ENCODE measurements around the gene TAB2. TPM values are rescaled to one million over a fixed set of nuclear protein-coding genes. Genes with fewer than 3 reads are reported as not detected.

TAB2 gene
- total and polyA plus RNA-seq, 2 donors (not counting 3 experiments of a cell fraction or from before 2014, with no cell fraction given) = 26.0 to 37.4 TPM

DNA sequence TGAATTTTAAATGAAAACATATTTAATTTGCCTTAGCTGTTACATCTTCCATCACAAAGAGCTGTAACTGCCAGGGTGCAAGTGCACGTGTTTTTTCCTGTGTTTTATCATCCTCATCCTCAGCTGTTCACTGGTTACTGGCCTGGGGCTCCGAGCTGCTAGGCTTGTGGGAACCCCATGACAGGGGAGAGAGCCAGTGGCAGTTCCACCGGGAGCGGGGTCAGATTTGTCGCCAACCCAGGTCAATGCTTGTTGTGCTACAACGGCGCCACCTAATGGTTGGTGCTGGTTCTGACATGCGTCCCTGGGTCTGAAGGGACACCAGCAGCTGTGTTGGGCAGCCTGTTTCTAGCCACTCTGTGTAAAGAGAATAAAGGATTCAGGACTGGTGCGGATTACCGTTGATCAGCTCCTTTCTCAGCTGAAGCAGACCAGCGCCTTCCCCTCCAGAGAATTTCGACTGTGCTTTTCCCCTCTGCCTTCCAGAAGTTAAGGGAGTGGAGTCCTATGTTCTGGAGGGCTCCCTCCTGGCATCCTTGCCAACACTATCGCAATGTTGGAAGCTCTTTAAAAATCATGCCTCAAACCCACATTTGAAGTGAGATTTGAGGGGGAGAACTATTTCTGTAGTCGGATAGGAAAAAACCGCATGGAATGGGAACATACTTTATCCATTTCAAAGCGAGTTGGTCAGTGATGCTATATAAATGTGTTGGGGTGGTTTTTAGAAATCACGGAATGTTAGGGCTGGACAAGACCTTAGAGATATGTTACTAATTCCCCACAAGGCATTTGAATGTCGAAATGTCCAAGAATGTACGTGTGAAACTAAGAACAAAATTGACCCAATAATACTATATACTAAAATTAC lies 114.6 kb downstream of the TAB2 start:
- no peaks in the 10 kb centered on the region for H3K79me2 ChIP-seq (ENCODE audit: control insufficient read depth, insufficient read depth, low read length)
- no peak overlapping the region for H3K4me3 ChIP-seq (replicated peaks in 1 of 3; ENCODE audit: insufficient read depth in 1 of 3, low read depth in 1 of 3, low read length in 3 of 3)
- H3K4me2 ChIP-seq (ENCODE audit: insufficient read depth, low read length) = no peak overlapping the region
- POLR2A ChIA-PET = no interaction called here
- H3K4me1 ChIP-seq (ENCODE audit: control insufficient read depth, extremely low read depth, insufficient read depth, low read length) = no peaks in the 10 kb centered on the region
- TF ChIP-seq POLR2AphosphoS5 (IDR thresholded peaks at IDR 0.05; ENCODE audit: insufficient read depth, low read depth, low read length) (no peak), CTCF (IDR thresholded peaks at IDR 0.05; ENCODE audit: extremely low read depth in 1 of 2, insufficient read depth in 1 of 2, low read depth in 1 of 2, low read length in 2 of 2) (peak; percentile 91), EZH2 (IDR thresholded peaks at IDR 0.05; ENCODE audit: borderline replicate concordance, low read depth, low read length, severe bottlenecking) (no peak)
- intact Hi-C loops (cut with micrococcal nuclease) = loop anchor here (1.0 to 2.0 kb wide), 5 partner anchors 85 to 403 kb away; partner anchors contain the start of gene TAB2
- H3K9ac ChIP-seq (replicated peaks; ENCODE audit: extremely low read depth, insufficient read depth, low read length) = no peak overlapping the region
- peak; percentile 94 for FAIRE-seq
- no peaks in the 10 kb centered on the region for H3K27me3 ChIP-seq (ENCODE audit: control insufficient read depth in 2 of 2, insufficient read depth in 2 of 2, low read length in 2 of 2)
- H3K27ac ChIP-seq (ENCODE audit: insufficient read depth, low read depth, low read length) = no peak overlapping the region
- CTCF ChIA-PET = interaction anchor here (0.6 to 7.3 kb wide), 65 partner anchors 9 to 854 kb away, joined by 3 to 204 read pairs (median 5); partner anchors contain the start of gene TAB2
- dilution Hi-C loops (cut with MboI; ENCODE audit: extremely low pct_ligation_motif_present, low sequenced_read_pairs) = no loop called here
- no peaks in the 10 kb centered on the region for H3K9me1 ChIP-seq (replicated peaks; ENCODE audit: control insufficient read depth, extremely low read depth, insufficient read depth, low read length)
- H2AFZ ChIP-seq (ENCODE audit: low read depth, low read length) = no peak overlapping the region
- H3K36me3 ChIP-seq (ENCODE audit: control insufficient read depth in 2 of 2, extremely low read depth in 1 of 2, insufficient read depth in 2 of 2, low read length in 2 of 2) = no peaks in the 10 kb centered on the region
- BruUV-seq (replicated peaks) = no TSS peak
- H4K20me1 ChIP-seq (replicated peaks; ENCODE audit: control insufficient read depth, extremely low read depth, insufficient read depth, low read length) = no peaks in the 10 kb centered on the region
- no peaks in the 10 kb centered on the region for H3K9me3 ChIP-seq (replicated peaks; ENCODE audit: control insufficient read depth, insufficient read depth, low read length)
- peak; percentile 70 for DNase-seq (ENCODE audit: low read depth, low spot score)

Measured in endothelial cell of umbilical vein (primary cell).